Upper lobe of left lung (tissue), 4 donors: ENCODE data around the gene GNPTG.

Source experiments
- EP300 ChIP-seq, 4 donors: sonication (generic); formaldehyde crosslinking; IDR thresholded peaks; one replicate each; pipeline ENCODE4 v1.5.1; 2017; ENCODE audit warnings: antibody characterized with exemption in 4 of 4, control low read depth in 2 of 4
- TF ChIP-seq, protein P1 (sequence below), 6 experiments: fragments of 450-650 bp in 4 of 6; fragments of 200-600 bp in 2 of 6; sonication (generic) in 2 of 6; IDR thresholded peaks; one replicate each; pipeline ENCODE4 v1.5.1; 2016 to 2019; ENCODE audit warnings: antibody characterized with exemption in 6 of 6

DNA sequence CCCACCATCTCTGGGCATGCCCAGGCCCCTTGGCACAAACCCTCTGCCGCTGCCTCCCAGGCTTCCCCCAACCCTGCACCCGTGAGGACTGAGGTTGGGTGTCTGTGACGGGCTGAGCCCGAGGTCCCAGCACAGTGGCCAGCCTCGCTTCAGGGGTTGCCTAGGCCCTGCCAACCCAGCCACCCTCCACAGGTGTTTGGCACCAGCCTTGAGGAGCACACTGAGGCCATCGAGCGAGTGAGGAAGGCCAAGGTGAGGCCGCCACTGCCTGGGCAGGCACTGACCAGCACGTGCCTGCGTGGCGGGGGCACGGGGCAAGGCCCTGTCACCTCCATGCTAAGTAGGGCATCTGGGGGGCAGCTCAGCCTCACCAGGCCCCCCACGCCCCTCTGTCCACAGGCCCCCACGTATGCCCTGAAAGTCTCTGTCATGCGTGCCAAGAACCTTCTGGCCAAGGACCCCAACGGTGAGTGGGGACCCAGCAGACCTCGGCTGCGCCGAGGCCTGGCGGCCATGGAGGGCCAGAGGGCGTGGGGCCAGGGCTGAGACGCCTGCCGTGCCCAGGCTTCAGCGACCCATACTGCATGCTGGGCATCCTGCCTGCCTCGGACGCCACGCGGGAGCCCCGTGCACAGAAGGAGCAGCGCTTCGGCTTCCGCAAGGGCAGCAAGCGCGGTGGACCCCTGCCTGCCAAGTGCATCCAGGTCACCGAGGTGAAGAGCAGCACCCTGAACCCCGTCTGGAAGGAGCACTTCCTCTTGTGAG, 10.8 kb upstream of the GNPTG start:
- TF ChIP-seq, protein P1, sequence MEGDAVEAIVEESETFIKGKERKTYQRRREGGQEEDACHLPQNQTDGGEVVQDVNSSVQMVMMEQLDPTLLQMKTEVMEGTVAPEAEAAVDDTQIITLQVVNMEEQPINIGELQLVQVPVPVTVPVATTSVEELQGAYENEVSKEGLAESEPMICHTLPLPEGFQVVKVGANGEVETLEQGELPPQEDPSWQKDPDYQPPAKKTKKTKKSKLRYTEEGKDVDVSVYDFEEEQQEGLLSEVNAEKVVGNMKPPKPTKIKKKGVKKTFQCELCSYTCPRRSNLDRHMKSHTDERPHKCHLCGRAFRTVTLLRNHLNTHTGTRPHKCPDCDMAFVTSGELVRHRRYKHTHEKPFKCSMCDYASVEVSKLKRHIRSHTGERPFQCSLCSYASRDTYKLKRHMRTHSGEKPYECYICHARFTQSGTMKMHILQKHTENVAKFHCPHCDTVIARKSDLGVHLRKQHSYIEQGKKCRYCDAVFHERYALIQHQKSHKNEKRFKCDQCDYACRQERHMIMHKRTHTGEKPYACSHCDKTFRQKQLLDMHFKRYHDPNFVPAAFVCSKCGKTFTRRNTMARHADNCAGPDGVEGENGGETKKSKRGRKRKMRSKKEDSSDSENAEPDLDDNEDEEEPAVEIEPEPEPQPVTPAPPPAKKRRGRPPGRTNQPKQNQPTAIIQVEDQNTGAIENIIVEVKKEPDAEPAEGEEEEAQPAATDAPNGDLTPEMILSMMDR (IDR thresholded peaks at IDR 0.05): no peak
- no peak for TF ChIP-seq EP300 (IDR thresholded peaks at IDR 0.05)
